Daoy (cell line): ENCODE data around the gene KCNV2. TPM values are rescaled to one million over a fixed set of nuclear protein-coding genes. Genes with fewer than 3 reads are reported as not detected.

Experiments used
- DNase-seq: peaks from one replicate; pipeline ENCODE4 v3.0.0-alpha.2; 2015; ENCODE audit warnings: low read depth
- total RNA-seq: library from RNA; depleted of rRNA; stranded (reverse); fragments of >200 nt; shearing (Covaris generic); gene quantifications from 2 replicates; pipeline ENCODE4 v1.2.3, GENCODE V29; 2014; rRNA removed

The KCNV2 gene
- total RNA-seq, 1 experiment from 2014 or later = not detected

GRCh38 chr9:2758898-2759510 is 41.7 kb downstream of the KCNV2 start:
- no peak for DNase-seq

- DNase-seq = no peak
Measured at GRCh38 chr9:2761424-2761823, 44.1 kb downstream of the KCNV2 start.

GRCh38 chr9:2764353-2764752 is 47.0 kb downstream of the KCNV2 start:
- DNase-seq = no peak

GRCh38 chr9:2765250-2765880 is 48.1 kb downstream of the KCNV2 start:
- no peak for DNase-seq

GRCh38 chr9:2767800-2768677 is 50.7 kb downstream of the KCNV2 start:
- no peak for DNase-seq

- DNase-seq = no peak
Measured at GRCh38 chr9:2771087-2771486, 53.8 kb downstream of the KCNV2 start.

- DNase-seq = no peak
Measured at GRCh38 chr9:2771661-2772060, 54.4 kb downstream of the KCNV2 start.

GRCh38 chr9:2777454-2777853 is 60.1 kb downstream of the KCNV2 start:
- DNase-seq = no peak

GRCh38 chr9:2778816-2779215 is 61.5 kb downstream of the KCNV2 start:
- no peak for DNase-seq

Other genes starting within 250 kb of the KCNV2 start
- gene VLDLR, start 95.7 kb upstream of the KCNV2 start, total RNA-seq = 9.5 and 14.8 TPM in 2 replicates
- gene PUM3, start 126.6 kb downstream of the KCNV2 start, total RNA-seq = 170 and 209 TPM in 2 replicates